GM18873 (cell line): ENCODE data around the gene PLXNB1.

Experiments used
- ATAC-seq: cut with Tn5 transposase; IDR thresholded peaks from one replicate; pipeline ENCODE4 v1.9.1; 2021; ENCODE audit warnings: mild to moderate bottlenecking, moderate library complexity, moderate number of reproducible peaks; ENCODE audit not compliant: unreplicated experiment, low FRiP score

Gene PLXNB1

GRCh38 chr3:48422681-48423080 is 7.2 kb downstream of the PLXNB1 start:
- no peak for ATAC-seq

- no peak for ATAC-seq
Observed at GRCh38 chr3:48422272-48422671, 7.6 kb downstream of the PLXNB1 start.

- no peak for ATAC-seq
Observed at GRCh38 chr3:48420561-48420960, 9.3 kb downstream of the PLXNB1 start.

- ATAC-seq: no peak
Observed at GRCh38 chr3:48419597-48419996, 10.3 kb downstream of the PLXNB1 start.

- no peak for ATAC-seq
Observed at GRCh38 chr3:48419149-48419548, 10.7 kb downstream of the PLXNB1 start.

GRCh38 chr3:48418651-48419050 is 11.2 kb downstream of the PLXNB1 start:
- no peak for ATAC-seq

GRCh38 chr3:48418140-48418539 is 11.7 kb downstream of the PLXNB1 start:
- no peak for ATAC-seq

- no peak for ATAC-seq
Observed at GRCh38 chr3:48417529-48418108, 12.3 kb downstream of the PLXNB1 start.

GRCh38 chr3:48416546-48416945 is 13.3 kb downstream of the PLXNB1 start:
- ATAC-seq: no peak

GRCh38 chr3:48416091-48416505 is 13.8 kb downstream of the PLXNB1 start:
- ATAC-seq: no peak

GRCh38 chr3:48415251-48415953 is 14.5 kb downstream of the PLXNB1 start:
- ATAC-seq: no peak

- no peak for ATAC-seq
Observed at GRCh38 chr3:48414376-48415250, 15.3 kb downstream of the PLXNB1 start.

- no peak for ATAC-seq
Observed at GRCh38 chr3:48413611-48414010, 16.3 kb downstream of the PLXNB1 start.

- no peak for ATAC-seq
Observed at GRCh38 chr3:48413086-48413485, 16.8 kb downstream of the PLXNB1 start.

- ATAC-seq: no peak
Observed at GRCh38 chr3:48412375-48413001, 17.4 kb downstream of the PLXNB1 start.

- no peak for ATAC-seq
Observed at GRCh38 chr3:48411606-48412374, 18.1 kb downstream of the PLXNB1 start.

- no peak for ATAC-seq
Observed at GRCh38 chr3:48411041-48411588, 18.8 kb downstream of the PLXNB1 start.

- ATAC-seq: no peak
Observed at GRCh38 chr3:48410205-48411040, 19.5 kb downstream of the PLXNB1 start.
